CD4-positive, alpha-beta T cell treated with Interleukin-12 subunit alpha and Interleukin-12 subunit beta, for 1 hour (primary cell): ENCODE results near the gene PSENEN.
"Not testable (repeated sequence)": the region's sequence is repeated elsewhere in the genome, so short reads cannot be mapped to it uniquely, and the experiment has no call there.

Experiments used
- DNase-seq: peaks from one replicate; pipeline ENCODE4 v3.0.0-alpha.2; 2020

Gene PSENEN

GRCh38 chr19:35753634-35754369 is 8.4 kb downstream of the PSENEN start:
- no peak for DNase-seq

- DNase-seq, result no peak
Observed at GRCh38 chr19:35754370-35755130, 9.1 kb downstream of the PSENEN start.

GRCh38 chr19:35755131-35755549 is 9.7 kb downstream of the PSENEN start:
- no peak for DNase-seq

- DNase-seq, result peak; percentile 74
Observed at GRCh38 chr19:35755550-35756376, 10.3 kb downstream of the PSENEN start.

- DNase-seq, result no peak
Observed at GRCh38 chr19:35756377-35757230, 11.2 kb downstream of the PSENEN start, which contains the start of gene HSPB6. HSPB6 (minus strand) TSS chr19:35757029; CDS start chr19:35757008, 21 bp downstream.

- DNase-seq, result no peak
Observed at GRCh38 chr19:35757231-35757748, 11.8 kb downstream of the PSENEN start.

GRCh38 chr19:35757749-35758608 is 12.5 kb downstream of the PSENEN start, which contains the start of gene PROSER3:
PROSER3 (plus strand) TSS chr19:35758176; CDS start chr19:35758216, 40 bp downstream.
- DNase-seq, result peak; percentile 100

GRCh38 chr19:35759697-35760096 is 14.2 kb downstream of the PSENEN start:
- no peak for DNase-seq

- DNase-seq, result no peak
Observed at GRCh38 chr19:35760711-35761349, 15.4 kb downstream of the PSENEN start.

- DNase-seq, result no peak
Observed at GRCh38 chr19:35764432-35765315, 19.2 kb downstream of the PSENEN start.

GRCh38 chr19:35766571-35767104 is 21.2 kb downstream of the PSENEN start:
- DNase-seq, result no peak

- no peak for DNase-seq
Observed at GRCh38 chr19:35767288-35768081, 22.0 kb downstream of the PSENEN start.

GRCh38 chr19:35768082-35768421 is 22.6 kb downstream of the PSENEN start:
- DNase-seq, result no peak

GRCh38 chr19:35772362-35772761 is 26.9 kb downstream of the PSENEN start:
- DNase-seq, result not testable (repeated sequence)

- DNase-seq, result no peak
Observed at GRCh38 chr19:35773020-35773806, 27.8 kb downstream of the PSENEN start.

- no peak for DNase-seq
Observed at GRCh38 chr19:35774274-35775045, 29.0 kb downstream of the PSENEN start.

GRCh38 chr19:35775046-35775297 is 29.5 kb downstream of the PSENEN start:
- no peak for DNase-seq
